DOHH2 (cell line): Measurements from ENCODE around the gene QSOX2.

Experiments used
- H3F3A ChIP-seq: fragments of 200-600 bp; sonication (generic), shearing (Covaris generic); 2 replicates; pipeline ENCODE4 v1.6.0; 2016; ENCODE audit warnings: antibody characterized with exemption, mild to moderate bottlenecking; ENCODE audit not compliant: control insufficient read depth, insufficient read depth
- H3K27ac ChIP-seq: fragments of 200-600 bp; sonication (generic); 2 replicates; pipeline ENCODE4 v1.5.1; 2014; ENCODE audit warnings: low read depth, mild to moderate bottlenecking, low read length, moderate library complexity
- H3K27me3 ChIP-seq: fragments of 200-600 bp; sonication (generic); 2 replicates; pipeline ENCODE4 v1.6.1; 2014; ENCODE audit warnings: mild to moderate bottlenecking, low read length, mixed read lengths; ENCODE audit not compliant: control insufficient read depth
- H3K36me3 ChIP-seq: fragments of 200-600 bp; sonication (generic); 2 replicates; pipeline ENCODE4 v1.6.1; 2014; ENCODE audit warnings: mild to moderate bottlenecking, low read length, moderate library complexity, mixed read lengths; ENCODE audit not compliant: control insufficient read depth
- H3K4me1 ChIP-seq: fragments of 200-600 bp; sonication (generic); 2 replicates; pipeline ENCODE4 v1.6.1; 2014; ENCODE audit warnings: mild to moderate bottlenecking, low read length, mixed read lengths; ENCODE audit not compliant: control insufficient read depth
- H3K4me2 ChIP-seq: fragments of 200-600 bp; sonication (generic); 2 replicates; pipeline ENCODE4 v1.6.0; 2014; ENCODE audit warnings: mild to moderate bottlenecking, low read length, moderate library complexity
- H3K4me3 ChIP-seq: fragments of 200-600 bp; sonication (generic); 2 replicates; pipeline ENCODE4 v1.5.1; 2014; ENCODE audit warnings: mild to moderate bottlenecking, low read length, mixed read lengths
- H3K79me2 ChIP-seq: fragments of 200-600 bp; sonication (generic); 2 replicates; pipeline ENCODE4 v1.6.1; 2014; ENCODE audit warnings: mild to moderate bottlenecking, low read length, mixed read lengths; ENCODE audit not compliant: control insufficient read depth
- H3K9me2 ChIP-seq: fragments of 200-600 bp; sonication (generic); replicated peaks from 2 replicates; pipeline ENCODE4 v1.6.1; 2014; ENCODE audit warnings: mild to moderate bottlenecking, low read length, mixed read lengths; ENCODE audit not compliant: control insufficient read depth
- H3K9me3 ChIP-seq: fragments of 200-600 bp; sonication (generic); 2 replicates; pipeline ENCODE4 v1.6.1; 2014; ENCODE audit warnings: antibody characterized with exemption, low read length, mixed read lengths; ENCODE audit not compliant: control insufficient read depth, insufficient read depth
- H4K20me1 ChIP-seq: fragments of 200-600 bp; sonication (generic); 2 replicates; pipeline ENCODE4 v1.6.0; 2014; ENCODE audit warnings: low read depth, mild to moderate bottlenecking, antibody characterized with exemption, low read length, moderate library complexity; ENCODE audit not compliant: control insufficient read depth, insufficient read depth
- CTCF ChIP-seq: fragments of 200-600 bp; sonication (generic); IDR thresholded peaks from one replicate; pipeline ENCODE4 v1.5.1; 2014; ENCODE audit warnings: antibody characterized with exemption, mild to moderate bottlenecking, low read depth, low read length; ENCODE audit not compliant: poor library complexity, severe bottlenecking
- EZH2phosphoT487 ChIP-seq: fragments of 200-600 bp; sonication (generic); IDR thresholded peaks from 2 replicates; pipeline ENCODE4 v1.6.1; 2017; ENCODE audit warnings: borderline replicate concordance, mild to moderate bottlenecking, antibody characterized with exemption, low read length, moderate library complexity, mixed read lengths

The QSOX2 gene

GRCh38 chr9:136277746-136278145 is 32.1 kb upstream of the QSOX2 start:
- Histone ChIP-seq H4K20me1 (no peaks in the 10 kb centered on the region), H3K79me2 (no peaks in the 10 kb centered on the region), H3K36me3 (no peaks in the 10 kb centered on the region), H3F3A (no peaks in the 10 kb centered on the region), H3K9me2 (no peaks in the 10 kb centered on the region), H3K4me1 (peaks cover 10% of the 10 kb centered on the region), H3K4me3 (no peak overlapping the region), H3K27ac (no peak overlapping the region), H3K9me3 (no peaks in the 10 kb centered on the region), H3K27me3 (peaks cover 19% of the 10 kb centered on the region), H3K4me2 (no peak overlapping the region)
- TF ChIP-seq EZH2phosphoT487: no peak

DNA sequence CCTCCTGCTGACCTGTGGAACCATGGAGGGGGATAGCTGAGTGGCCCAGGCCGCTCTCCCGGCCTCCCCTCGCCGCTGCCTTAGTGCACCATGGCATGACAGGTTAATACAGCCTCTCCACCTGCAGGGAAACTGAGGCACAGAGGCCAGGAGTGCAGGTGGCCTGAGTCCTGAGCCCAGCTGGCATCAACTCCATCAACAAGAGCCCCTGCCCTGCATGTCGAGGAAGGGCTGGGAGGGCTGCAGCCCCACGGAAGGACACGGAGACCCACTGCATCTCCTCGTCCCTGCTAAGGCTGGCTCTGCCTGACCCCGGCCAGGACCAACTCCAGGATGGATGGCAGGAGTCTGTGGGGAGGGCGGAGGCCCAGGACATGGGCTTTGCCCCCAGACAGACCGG is 31.1 kb upstream of the QSOX2 start:
- Histone ChIP-seq H3F3A (no peaks in the 10 kb centered on the region), H3K4me1 (peaks cover under 1% of the 10 kb centered on the region), H3K9me2 (no peaks in the 10 kb centered on the region), H3K4me3 (no peak overlapping the region), H3K4me2 (no peak overlapping the region), H3K9me3 (no peaks in the 10 kb centered on the region), H3K27me3 (peaks cover 19% of the 10 kb centered on the region), H3K27ac (no peak overlapping the region), H3K79me2 (no peaks in the 10 kb centered on the region), H4K20me1 (no peaks in the 10 kb centered on the region), H3K36me3 (no peaks in the 10 kb centered on the region)
- TF ChIP-seq EZH2phosphoT487 (no peak), CTCF (no peak)

GRCh38 chr9:136275655-136276429 is 30.2 kb upstream of the QSOX2 start:
- no peaks in the 10 kb centered on the region for H3K36me3 ChIP-seq
- no peaks in the 10 kb centered on the region for H3K9me3 ChIP-seq
- no peak overlapping the region for H3K27ac ChIP-seq
- no peaks in the 10 kb centered on the region for H3K79me2 ChIP-seq
- H3F3A ChIP-seq: no peaks in the 10 kb centered on the region
- H4K20me1 ChIP-seq: no peaks in the 10 kb centered on the region
- H3K4me2 ChIP-seq: no peak overlapping the region
- H3K27me3 ChIP-seq: peaks cover 19% of the 10 kb centered on the region
- no peak overlapping the region for H3K4me3 ChIP-seq
- no peaks in the 10 kb centered on the region for H3K9me2 ChIP-seq
- TF ChIP-seq EZH2phosphoT487: no peak
- TF ChIP-seq CTCF: no peak
- no peaks in the 10 kb centered on the region for H3K4me1 ChIP-seq
